ENCODE results near the gene UMODL1. TPM values are rescaled to one million over a fixed set of nuclear protein-coding genes. Genes with fewer than 3 reads are reported as not detected.
"Not testable (repeated sequence)": the region's sequence is repeated elsewhere in the genome, so short reads cannot be mapped to it uniquely, and the experiment has no call there.

The UMODL1 gene
- total RNA-seq, 1 donor from 2014 or later: not detected

GRCh38 chr21:42059141-42059540 lies 12.0 kb upstream of the UMODL1 start:
- DNase-seq (ENCODE audit: low spot score in 2 of 2): no peak
- FAIRE-seq: no peak

GRCh38 chr21:42059721-42060120 lies 11.4 kb upstream of the UMODL1 start:
- no peak for DNase-seq (ENCODE audit: low spot score in 2 of 2)

GRCh38 chr21:42060166-42060565 lies 11.0 kb upstream of the UMODL1 start:
- no peak for FAIRE-seq
- no peak for DNase-seq (ENCODE audit: low spot score in 2 of 2)

More at GRCh38 chr21:42059721-42060120, 11.4 kb upstream of the UMODL1 start:
- FAIRE-seq: no peak

- peak in 1 of 2 donors; percentile 53 for DNase-seq (ENCODE audit: low spot score in 2 of 2)
- FAIRE-seq: no peak
Observed at GRCh38 chr21:42061195-42061985, 9.7 kb upstream of the UMODL1 start.

GRCh38 chr21:42061986-42062235 lies 9.2 kb upstream of the UMODL1 start:
- no peak for DNase-seq (ENCODE audit: low spot score in 2 of 2)
- no peak for FAIRE-seq

- no peak for FAIRE-seq
Observed at GRCh38 chr21:42062236-42063022, 8.7 kb upstream of the UMODL1 start.

GRCh38 chr21:42063191-42063570 lies 7.9 kb upstream of the UMODL1 start:
- no peak for DNase-seq (ENCODE audit: low spot score in 2 of 2)
- no peak for FAIRE-seq

More at GRCh38 chr21:42062236-42063022, 8.7 kb upstream of the UMODL1 start:
- DNase-seq (ENCODE audit: low spot score in 2 of 2): no peak

- no peak for DNase-seq (ENCODE audit: low spot score in 2 of 2)
- FAIRE-seq: no peak
Observed at GRCh38 chr21:42063571-42064521, 7.3 kb upstream of the UMODL1 start.

- DNase-seq (ENCODE audit: low spot score in 2 of 2) (no peak), FAIRE-seq (no peak)
Observed at GRCh38 chr21:42066521-42066920, 4.6 kb upstream of the UMODL1 start.

- DNase-seq (ENCODE audit: low spot score in 2 of 2): no peak
- FAIRE-seq: no peak
Observed at GRCh38 chr21:42067531-42068255, 3.4 kb upstream of the UMODL1 start.

GRCh38 chr21:42068256-42068545 lies 2.9 kb upstream of the UMODL1 start:
- DNase-seq (ENCODE audit: low spot score in 2 of 2): no peak
- FAIRE-seq: no peak

- FAIRE-seq: no peak
Observed at GRCh38 chr21:42068592-42068991, 2.5 kb upstream of the UMODL1 start.

GRCh38 chr21:42069327-42069726 lies 1.8 kb upstream of the UMODL1 start:
- no peak for FAIRE-seq
- DNase-seq (ENCODE audit: low spot score in 2 of 2): no peak

More at GRCh38 chr21:42068592-42068991, 2.5 kb upstream of the UMODL1 start:
- DNase-seq (ENCODE audit: low spot score in 2 of 2): no peak

- DNase-seq (ENCODE audit: low spot score in 2 of 2) (no peak), FAIRE-seq (no peak)
Observed at GRCh38 chr21:42069843-42070242, 1.3 kb upstream of the UMODL1 start.

GRCh38 chr21:42073145-42074099 lies 2.3 kb downstream of the UMODL1 start:
- DNase-seq (ENCODE audit: low spot score in 2 of 2) (no peak), FAIRE-seq (no peak)

- FAIRE-seq: no peak
Observed at GRCh38 chr21:42075686-42076471, 4.8 kb downstream of the UMODL1 start.

GRCh38 chr21:42077685-42078238 lies 6.6 kb downstream of the UMODL1 start:
- FAIRE-seq; DNase-seq (ENCODE audit: low spot score in 2 of 2): not testable (repeated sequence)

More at GRCh38 chr21:42075686-42076471, 4.8 kb downstream of the UMODL1 start:
- no peak for DNase-seq (ENCODE audit: low spot score in 2 of 2)

All from frontal cortex (tissue), 4 donors.